Activated T-cell treated with anti-CD3 and anti-CD28 coated beads, Interleukin-2, amount 50 U/mL, for 48 hours (primary cell): Measurements from ENCODE around the gene HORMAD2.

Experiments used
- DNase-seq, 2 experiments: peaks; one replicate each; pipeline ENCODE4 v3.0.0-alpha.2; 2020

HORMAD2 gene

DNA sequence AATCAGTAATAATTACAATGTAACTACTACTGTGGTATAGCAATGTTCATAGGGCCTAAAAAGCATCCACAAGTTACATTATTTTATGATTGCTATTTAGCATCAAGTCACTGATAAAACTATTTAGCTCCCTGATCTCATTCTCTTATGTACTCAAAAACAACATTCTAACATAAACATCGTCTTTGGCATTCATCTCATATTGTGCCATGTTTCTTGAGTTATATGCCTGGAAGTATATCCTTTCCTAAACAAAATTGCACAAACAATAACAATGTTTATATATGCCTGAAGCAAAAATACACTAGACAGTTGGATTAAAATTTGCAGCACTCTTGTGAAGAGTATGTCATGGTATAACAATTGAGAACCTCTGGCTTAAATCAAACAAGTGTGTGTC lies 34.1 kb downstream of the HORMAD2 start:
- DNase-seq: no peak

DNA sequence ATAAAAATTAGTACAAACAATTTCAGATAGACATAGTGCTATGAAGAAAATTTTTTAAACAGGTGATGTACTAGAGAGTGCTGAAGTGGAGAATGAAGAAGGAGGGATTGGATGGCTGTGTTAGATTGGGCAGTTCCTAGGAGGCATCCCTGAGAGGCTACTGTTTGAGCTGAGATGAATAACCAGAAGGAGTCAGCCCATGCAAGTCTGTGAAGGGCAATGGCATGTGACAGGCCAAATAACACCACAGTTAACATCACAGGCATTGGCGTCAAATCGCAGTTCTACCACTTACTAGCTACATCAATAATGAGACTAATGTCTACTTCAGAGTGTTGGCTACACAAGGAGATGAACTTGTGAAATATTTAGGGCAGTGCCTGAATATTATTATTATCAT lies 35.4 kb downstream of the HORMAD2 start:
- no peak for DNase-seq

- no peak for DNase-seq
Measured at GRCh38 chr22:30116362-30117117, 36.3 kb downstream of the HORMAD2 start.

DNA sequence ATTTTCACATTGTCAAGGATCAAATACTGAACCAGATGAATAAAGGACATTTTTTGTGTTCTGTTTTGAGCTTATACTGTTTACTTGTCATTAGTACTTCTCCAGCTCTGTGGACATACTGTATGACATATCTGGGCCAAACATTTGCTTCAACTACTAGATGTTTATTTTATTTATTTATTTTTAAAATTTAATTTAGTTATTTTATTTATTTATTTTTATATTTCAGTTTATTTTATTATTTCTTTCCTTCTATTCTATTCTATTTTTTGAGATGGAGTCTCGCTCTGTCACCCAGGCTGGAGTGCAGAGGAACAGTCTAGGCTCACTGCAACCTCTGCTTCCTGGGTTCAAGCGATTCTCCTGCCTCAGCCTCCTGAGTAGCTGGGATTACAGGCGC lies 37.0 kb downstream of the HORMAD2 start:
- DNase-seq: no peak

DNA sequence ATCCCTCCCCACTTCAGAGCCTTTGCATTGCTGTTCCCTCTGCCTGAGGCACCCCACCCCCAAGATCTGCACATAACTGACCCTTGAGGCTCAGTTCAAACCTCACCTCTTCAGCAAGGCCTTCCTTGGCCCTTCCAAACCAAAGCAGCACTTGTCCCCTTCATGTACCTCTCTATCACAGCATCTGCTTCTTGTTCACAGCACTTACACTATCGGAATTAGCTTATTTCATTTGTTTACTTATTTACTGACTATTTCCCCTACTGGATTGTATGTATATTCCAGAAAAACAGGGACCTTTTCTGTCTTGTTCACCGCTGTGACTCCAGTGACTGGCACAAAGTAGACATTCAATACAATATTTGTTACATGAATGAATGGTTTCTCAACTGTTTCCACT lies 38.0 kb downstream of the HORMAD2 start:
- no peak for DNase-seq

- no peak for DNase-seq
Measured at GRCh38 chr22:30121960-30122359, 41.7 kb downstream of the HORMAD2 start.

- DNase-seq: no peak
Measured at GRCh38 chr22:30123463-30123862, 43.2 kb downstream of the HORMAD2 start.

- no peak for DNase-seq
Measured at GRCh38 chr22:30127749-30128166, 47.5 kb downstream of the HORMAD2 start.

DNA sequence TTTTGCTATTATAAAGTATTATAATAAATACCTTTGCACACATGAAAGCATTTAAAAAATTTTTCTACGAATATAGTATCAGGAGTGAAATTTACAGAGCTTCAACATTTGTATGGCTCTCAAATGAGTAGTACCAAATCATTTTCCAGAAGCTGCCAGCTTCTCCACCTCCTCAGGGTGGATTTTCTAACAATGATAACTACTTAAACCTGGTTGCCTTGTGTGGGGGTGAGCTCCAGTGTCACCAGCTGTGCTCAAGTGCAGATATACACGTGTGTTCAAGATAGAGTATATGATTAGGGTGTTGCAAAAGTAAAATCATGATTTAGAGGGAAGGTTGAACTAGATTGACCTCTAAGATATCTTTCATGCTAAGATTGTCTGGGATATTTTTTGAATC lies 48.2 kb downstream of the HORMAD2 start:
- DNase-seq: no peak

DNA sequence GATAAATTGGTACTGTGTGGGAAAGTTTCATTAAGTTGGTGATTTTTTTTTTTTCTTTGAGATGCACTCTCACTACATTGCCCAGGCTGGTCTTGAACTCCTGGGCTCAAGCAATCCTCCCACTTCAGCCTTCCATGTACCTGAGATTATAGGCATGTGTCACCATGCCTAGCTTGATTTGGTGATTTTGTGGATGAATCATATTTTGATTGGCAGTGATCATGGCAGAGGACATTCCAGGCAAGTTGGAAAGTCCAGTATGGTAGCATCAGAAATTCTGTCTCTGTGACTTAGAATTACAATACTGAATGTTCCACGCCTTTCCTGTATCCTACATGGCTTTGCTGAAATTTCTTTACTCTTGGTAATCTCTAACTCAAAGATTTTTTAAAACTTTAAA lies 49.4 kb downstream of the HORMAD2 start:
- no peak for DNase-seq

GRCh38 chr22:30132290-30132996 lies 52.2 kb downstream of the HORMAD2 start:
- no peak for DNase-seq

DNA sequence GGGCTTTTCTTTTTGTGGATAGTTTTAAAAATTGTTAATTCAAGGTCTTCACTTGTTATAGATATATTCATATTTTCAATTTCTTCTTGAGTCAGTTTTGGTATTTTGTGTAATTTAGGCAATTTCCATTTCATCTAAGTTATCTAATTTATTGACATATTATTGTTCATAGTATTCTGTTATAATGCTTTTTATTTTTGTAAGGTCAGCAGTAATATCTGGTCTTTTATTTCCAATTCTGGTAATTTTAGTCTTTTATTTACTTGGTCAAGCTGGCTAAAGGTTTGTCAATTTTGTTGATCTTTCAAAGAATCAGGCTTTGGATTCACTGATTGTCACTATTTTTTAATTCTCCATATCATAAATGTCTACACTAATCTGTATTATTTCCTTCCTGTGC lies 60.1 kb downstream of the HORMAD2 start:
- no peak for DNase-seq

GRCh38 chr22:30143265-30143664 lies 63.0 kb downstream of the HORMAD2 start:
- no peak for DNase-seq

DNA sequence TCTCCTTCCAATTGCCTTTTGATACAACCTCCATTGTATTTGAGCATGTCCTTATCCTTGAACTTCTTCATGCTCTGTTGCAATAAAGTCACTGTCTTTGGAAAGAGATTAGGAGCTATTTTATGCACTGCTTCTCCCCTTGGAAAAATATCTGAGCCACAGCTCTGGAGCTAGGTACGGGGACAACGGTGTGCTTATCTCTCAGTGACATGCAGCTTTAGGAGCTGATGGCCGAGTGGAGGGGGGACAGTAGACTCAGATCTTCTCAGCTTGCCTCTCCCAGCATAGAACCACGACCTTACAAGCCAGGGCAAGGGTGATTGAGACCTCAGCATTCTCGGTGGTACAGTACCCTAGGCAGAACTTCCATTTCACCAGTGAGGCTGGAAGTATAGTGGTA lies 64.1 kb downstream of the HORMAD2 start:
- no peak for DNase-seq

DNA sequence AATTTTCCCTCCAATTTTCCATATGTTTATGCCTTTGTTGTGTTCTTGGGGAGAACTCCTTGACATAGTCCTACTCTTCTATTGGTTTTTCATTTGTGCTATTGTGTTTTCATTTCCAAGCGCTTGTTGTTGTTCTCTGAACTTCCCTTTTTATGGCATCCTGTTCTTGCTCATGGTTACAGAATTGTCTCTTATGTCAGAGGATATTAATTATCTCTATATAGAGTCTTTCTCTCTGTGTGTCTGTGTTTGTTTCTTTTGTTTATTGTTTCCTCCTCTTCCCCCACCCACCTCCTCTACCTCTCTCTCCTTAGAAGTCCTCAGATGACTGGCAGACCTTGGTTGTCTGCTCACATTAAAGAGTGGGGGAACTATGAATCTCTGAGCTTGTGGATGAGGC lies 69.9 kb downstream of the HORMAD2 start:
- DNase-seq: no peak

- DNase-seq: no peak
Measured at GRCh38 chr22:30158277-30158676, 78.0 kb downstream of the HORMAD2 start.

GRCh38 chr22:30158744-30159500 lies 78.7 kb downstream of the HORMAD2 start:
- DNase-seq: peak in 1 of 2 experiments; percentile 49

DNA sequence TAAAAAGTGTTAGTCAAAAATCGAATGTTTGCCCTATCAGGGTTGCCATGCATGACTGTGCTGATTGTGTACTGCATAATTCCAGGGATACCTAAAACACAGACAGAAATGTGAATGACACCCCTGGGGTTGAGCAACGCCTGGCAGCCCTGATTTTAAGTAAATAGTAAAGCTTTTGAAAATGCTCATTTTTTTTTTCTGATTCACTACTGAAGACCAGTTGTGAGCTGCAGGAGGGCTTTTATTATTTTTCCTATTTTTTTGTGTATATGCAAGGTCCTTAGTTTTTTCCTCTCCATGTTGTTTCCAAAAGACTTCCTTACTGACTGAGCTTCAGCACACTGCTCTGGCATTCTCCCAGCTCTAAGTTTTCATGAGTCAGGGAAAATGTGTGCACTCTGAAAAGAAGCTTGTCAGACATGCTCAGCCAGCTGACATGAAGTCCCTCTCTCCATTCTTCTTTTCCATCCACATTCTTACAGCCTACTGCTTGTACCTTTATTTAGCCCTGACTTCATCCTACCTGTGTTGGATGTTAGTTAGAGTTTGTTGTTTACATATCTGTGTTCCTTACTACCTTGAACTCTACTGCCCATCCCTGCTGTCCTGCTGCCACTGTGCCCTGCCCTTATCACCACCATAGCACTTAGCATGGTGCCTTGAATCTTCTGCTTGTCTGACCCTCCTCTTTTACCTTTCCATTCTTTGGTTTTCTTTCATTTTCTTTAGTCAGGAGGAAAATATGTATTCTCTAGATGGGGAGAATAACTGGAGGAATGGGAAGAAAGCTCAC lies 79.5 kb downstream of the HORMAD2 start:
- DNase-seq: no peak

- no peak for DNase-seq
Measured at GRCh38 chr22:30161051-30161469, 80.8 kb downstream of the HORMAD2 start.

- no peak for DNase-seq
Measured at GRCh38 chr22:30167296-30167695, 87.0 kb downstream of the HORMAD2 start.

DNA sequence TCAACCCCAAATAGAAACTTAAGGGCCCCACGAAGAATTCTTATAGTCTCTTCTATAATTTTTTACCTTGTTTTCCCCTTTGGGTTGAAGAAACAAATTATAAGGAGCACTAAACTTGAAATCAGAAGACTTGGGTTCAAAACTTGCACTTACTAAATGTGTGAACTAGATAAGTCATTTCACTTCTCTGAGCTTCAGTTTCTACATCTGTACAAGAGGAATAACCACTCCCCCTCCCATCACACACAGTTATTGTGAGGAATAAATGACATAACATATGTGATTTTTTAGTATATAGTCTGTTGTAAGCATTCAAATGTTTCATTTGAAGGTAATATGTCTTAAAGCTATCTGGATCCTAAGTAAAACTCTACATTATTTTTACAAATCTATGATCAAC lies 87.5 kb downstream of the HORMAD2 start:
- no peak for DNase-seq

DNA sequence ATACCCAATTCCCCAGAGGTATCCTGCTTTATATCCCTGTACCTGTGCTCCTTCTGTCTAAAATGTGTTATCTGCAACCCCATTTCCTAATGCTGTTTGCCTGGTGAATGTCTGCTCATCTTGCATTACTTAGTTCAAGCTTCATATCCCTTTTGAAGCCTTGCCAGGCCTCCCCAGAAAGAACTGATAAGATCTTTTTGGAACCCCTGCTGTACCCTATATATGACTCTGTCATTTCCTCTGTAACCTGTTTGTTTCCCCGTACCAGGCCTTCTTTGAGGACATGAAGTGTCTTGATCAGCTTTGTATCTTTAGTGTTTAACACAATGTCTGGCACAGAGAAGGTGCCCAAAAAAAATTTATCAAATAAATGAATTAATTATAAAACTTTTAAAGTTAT lies 88.7 kb downstream of the HORMAD2 start:
- no peak for DNase-seq

- no peak for DNase-seq
Measured at GRCh38 chr22:30170129-30170528, 89.9 kb downstream of the HORMAD2 start.
